DND-41 (cell line): Measurements from ENCODE around the gene PSMG4.
"Not testable (repeated sequence)": the region's sequence is repeated elsewhere in the genome, so short reads cannot be mapped to it uniquely, and the experiment has no call there.

Experiments
- CTCF ChIP-seq: IDR thresholded peaks from 2 replicates; pipeline ENCODE4 v1.5.1; 2012; ENCODE audit warnings: borderline replicate concordance, low read length, moderate library complexity, mild to moderate bottlenecking; ENCODE audit not compliant: poor library complexity, severe bottlenecking; ENCODE audit errors: extremely low read depth
- EZH2 ChIP-seq: IDR thresholded peaks from 3 replicates; pipeline ENCODE4 v1.6.1; 2012; ENCODE audit warnings: borderline replicate concordance, low read depth, mild to moderate bottlenecking, moderate library complexity, low read length, inconsistent platforms; ENCODE audit not compliant: severe bottlenecking

GRCh38 chr6:3244832-3245161 lies 13.9 kb upstream of the PSMG4 start:
- TF ChIP-seq CTCF, EZH2: not testable (repeated sequence)
